ENCODE data around the gene UBTFL1.

The UBTFL1 gene

DNA sequence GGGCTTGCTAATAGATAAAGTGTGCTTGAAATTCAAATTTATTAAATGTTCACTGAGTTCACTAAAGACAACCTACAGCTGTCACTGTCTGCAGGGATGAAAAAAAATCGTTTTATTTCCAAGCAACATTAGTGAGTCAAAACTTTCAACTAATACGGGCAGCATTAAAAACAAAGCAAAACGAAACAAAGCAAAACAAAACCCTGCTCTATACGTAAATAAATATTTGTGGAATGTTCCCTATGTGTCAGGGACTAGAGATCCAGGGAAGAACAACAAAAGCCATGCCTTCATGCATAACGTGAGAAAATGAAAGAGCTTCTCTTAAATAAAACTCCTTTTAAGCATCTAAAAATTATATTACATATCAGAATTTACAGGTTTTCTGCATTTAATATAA, 49.3 kb downstream of the UBTFL1 start:
- Histone ChIP-seq H3K79me2 (ENCODE audit: insufficient read depth, low read length) (no peaks in the 10 kb centered on the region), H3K4me2 (ENCODE audit: insufficient read depth, low read length) (no peak overlapping the region), H2AFZ (ENCODE audit: low read depth, low read length) (no peak overlapping the region), H3K4me1 (ENCODE audit: insufficient read depth, low read length) (no peaks in the 10 kb centered on the region), H3K9ac (ENCODE audit: low read depth, low read length) (no peak overlapping the region), H4K20me1 (ENCODE audit: insufficient read depth, low read length) (no peaks in the 10 kb centered on the region), H3K27me3 (ENCODE audit: insufficient read depth, low read length, poor library complexity) (no peaks in the 10 kb centered on the region), H3K27ac (ENCODE audit: low read length) (no peak overlapping the region), H3K9me3 (ENCODE audit: insufficient read depth, low read length, severe bottlenecking) (no peaks in the 10 kb centered on the region), H3K36me3 (ENCODE audit: insufficient read depth, low read length) (no peaks in the 10 kb centered on the region), H3K4me3 (ENCODE audit: low read depth in 1 of 2, low read length in 2 of 2) (no peak overlapping the region)
- DNase-seq (no peak), ATAC-seq (ENCODE audit: insufficient read depth, low read depth) (no peak)
- no peak for TF ChIP-seq EZH2 (IDR thresholded peaks at IDR 0.05; ENCODE audit: borderline replicate concordance, low read depth, low read length, severe bottlenecking)
- TF ChIP-seq, protein P1, sequence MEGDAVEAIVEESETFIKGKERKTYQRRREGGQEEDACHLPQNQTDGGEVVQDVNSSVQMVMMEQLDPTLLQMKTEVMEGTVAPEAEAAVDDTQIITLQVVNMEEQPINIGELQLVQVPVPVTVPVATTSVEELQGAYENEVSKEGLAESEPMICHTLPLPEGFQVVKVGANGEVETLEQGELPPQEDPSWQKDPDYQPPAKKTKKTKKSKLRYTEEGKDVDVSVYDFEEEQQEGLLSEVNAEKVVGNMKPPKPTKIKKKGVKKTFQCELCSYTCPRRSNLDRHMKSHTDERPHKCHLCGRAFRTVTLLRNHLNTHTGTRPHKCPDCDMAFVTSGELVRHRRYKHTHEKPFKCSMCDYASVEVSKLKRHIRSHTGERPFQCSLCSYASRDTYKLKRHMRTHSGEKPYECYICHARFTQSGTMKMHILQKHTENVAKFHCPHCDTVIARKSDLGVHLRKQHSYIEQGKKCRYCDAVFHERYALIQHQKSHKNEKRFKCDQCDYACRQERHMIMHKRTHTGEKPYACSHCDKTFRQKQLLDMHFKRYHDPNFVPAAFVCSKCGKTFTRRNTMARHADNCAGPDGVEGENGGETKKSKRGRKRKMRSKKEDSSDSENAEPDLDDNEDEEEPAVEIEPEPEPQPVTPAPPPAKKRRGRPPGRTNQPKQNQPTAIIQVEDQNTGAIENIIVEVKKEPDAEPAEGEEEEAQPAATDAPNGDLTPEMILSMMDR (IDR thresholded peaks at IDR 0.05; ENCODE audit: borderline replicate concordance, extremely low read depth, low read length, poor library complexity, severe bottlenecking) = no peak
